ENCODE measurements around the gene SUGP2.

The SUGP2 gene

DNA sequence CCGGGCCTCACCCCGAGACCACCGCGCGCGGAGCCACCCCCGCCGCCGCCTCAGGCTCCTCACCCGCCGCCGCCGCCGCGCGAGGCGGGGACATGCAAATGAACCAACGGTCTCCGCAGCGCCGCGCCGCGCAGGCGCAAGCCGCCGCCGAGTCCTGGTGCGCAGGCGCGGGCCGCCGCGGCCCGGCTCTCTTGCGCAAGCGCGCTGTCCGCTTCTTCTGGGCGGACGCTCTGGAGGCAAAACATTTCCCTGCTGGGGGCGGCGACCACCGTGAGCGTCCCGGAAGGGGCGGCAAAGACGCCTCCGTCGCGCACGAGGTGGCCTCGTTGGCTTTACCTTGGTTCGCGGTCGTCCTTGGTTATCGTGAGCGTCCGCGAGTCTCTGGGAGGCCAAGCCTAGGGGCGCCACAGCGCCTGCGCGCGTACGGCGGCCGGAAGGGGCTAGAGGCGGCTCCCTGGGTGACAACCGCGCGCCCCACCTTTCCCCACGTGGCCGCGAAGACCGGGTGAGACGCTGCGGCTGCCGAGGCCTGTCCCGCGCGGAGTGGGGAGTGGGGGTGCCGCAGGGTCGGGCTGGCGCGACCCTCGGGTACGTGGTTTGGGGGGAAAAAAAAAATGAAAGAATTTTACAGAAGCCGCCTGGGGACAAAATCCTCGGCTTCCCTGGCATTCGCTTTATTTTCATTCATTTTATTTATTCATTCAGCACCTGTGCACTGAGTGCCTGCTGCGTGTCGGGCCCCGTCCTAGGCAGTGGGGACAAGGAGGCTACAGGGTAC lies at the start of gene SUGP2, which contains the start of gene ARMC6:
TSS of gene SUGP2 (minus strand) at position 92 of the 778 bp plus-strand sequence. CDS start 2,446 bp downstream, outside the sequence.
TSS of gene ARMC6 (plus strand) at position 178 of the 778 bp plus-strand sequence. CDS start 607 bp downstream, outside the sequence.
- Histone ChIP-seq H3K36me3 (ENCODE audit: insufficient read depth, low read length) (peaks cover 17% of the 10 kb centered on the region), H3K4me3 (ENCODE audit: low read depth in 1 of 2, low read length in 2 of 2) (peak within 1 kb of the TSS; percentile 80 to 84), H3K27me3 (ENCODE audit: control insufficient read depth in 1 of 2, insufficient read depth in 2 of 2, low read length in 2 of 2) (no peaks in the 10 kb centered on the region), H3K27ac (ENCODE audit: low read depth, low read length) (peak within 1 kb of the TSS; percentile 82), H3K9ac (ENCODE audit: low read length) (peak within 1 kb of the TSS; percentile 74), H3K4me1 (ENCODE audit: insufficient read depth, low read length) (peaks cover 22% of the 10 kb centered on the region), H3K9me3 (ENCODE audit: low read length) (no peaks in the 10 kb centered on the region)

DNA sequence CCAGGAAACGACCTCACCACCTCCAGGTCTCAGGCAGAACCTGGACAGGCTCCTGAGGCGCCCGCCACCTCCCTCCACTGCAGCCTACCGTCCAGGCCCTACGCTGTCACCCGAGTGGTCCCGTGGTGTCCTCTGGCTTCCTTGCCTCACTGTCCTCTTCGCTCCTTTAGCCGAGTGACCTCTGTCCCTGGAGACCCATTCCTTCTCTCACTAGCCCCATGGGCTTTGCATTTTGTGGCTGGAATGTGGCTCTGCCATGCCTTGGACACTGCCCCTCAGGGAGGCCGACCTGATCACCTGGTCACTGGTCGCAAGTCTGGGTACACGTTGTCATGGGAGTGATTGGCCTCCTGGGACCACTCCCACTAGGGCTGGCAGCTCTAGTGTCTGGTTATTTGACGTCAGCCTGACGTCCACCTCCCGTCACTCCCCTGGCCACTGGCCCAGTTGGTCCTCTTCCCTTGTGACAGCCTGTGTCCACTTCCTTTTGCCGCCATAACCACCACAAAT lies 48.4 kb upstream of the SUGP2 start:
- Histone ChIP-seq H3K9me3 (ENCODE audit: low read length) (no peaks in the 10 kb centered on the region), H3K36me3 (ENCODE audit: insufficient read depth, low read length) (no peaks in the 10 kb centered on the region), H3K27me3 (ENCODE audit: control insufficient read depth in 1 of 2, insufficient read depth in 2 of 2, low read length in 2 of 2) (no peaks in the 10 kb centered on the region), H3K4me3 (ENCODE audit: low read depth in 1 of 2, low read length in 2 of 2) (no peak overlapping the region), H3K9ac (ENCODE audit: low read length) (no peak overlapping the region), H3K4me1 (ENCODE audit: insufficient read depth, low read length) (no peaks in the 10 kb centered on the region), H3K27ac (ENCODE audit: low read depth, low read length) (no peak overlapping the region)

DNA sequence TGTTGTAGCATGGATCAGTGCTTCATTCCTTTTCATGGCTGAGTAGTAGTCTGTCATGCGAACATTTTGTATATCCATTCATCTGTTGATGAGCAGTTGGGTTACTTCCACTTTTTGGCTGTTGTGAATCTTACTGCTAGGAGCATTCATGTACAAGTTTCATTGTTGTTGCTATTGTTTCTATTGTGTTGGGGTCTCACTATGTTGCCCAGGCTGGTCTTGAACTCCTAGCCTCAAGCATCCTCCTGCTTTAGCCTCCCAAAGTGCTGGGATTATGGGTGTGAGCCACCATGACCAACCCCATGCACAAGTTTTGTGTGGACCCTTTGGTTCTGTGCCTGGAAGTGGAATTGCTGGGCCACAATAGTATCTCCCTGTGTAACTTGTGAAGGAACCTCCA lies 46.3 kb upstream of the SUGP2 start:
- Histone ChIP-seq H3K27me3 (ENCODE audit: control insufficient read depth in 1 of 2, insufficient read depth in 2 of 2, low read length in 2 of 2) (no peaks in the 10 kb centered on the region), H3K9ac (ENCODE audit: low read length) (no peak overlapping the region), H3K27ac (ENCODE audit: low read depth, low read length) (no peak overlapping the region), H3K4me3 (ENCODE audit: low read depth in 1 of 2, low read length in 2 of 2) (no peak overlapping the region), H3K36me3 (ENCODE audit: insufficient read depth, low read length) (no peaks in the 10 kb centered on the region), H3K4me1 (ENCODE audit: insufficient read depth, low read length) (no peaks in the 10 kb centered on the region), H3K9me3 (ENCODE audit: low read length) (no peaks in the 10 kb centered on the region)

DNA sequence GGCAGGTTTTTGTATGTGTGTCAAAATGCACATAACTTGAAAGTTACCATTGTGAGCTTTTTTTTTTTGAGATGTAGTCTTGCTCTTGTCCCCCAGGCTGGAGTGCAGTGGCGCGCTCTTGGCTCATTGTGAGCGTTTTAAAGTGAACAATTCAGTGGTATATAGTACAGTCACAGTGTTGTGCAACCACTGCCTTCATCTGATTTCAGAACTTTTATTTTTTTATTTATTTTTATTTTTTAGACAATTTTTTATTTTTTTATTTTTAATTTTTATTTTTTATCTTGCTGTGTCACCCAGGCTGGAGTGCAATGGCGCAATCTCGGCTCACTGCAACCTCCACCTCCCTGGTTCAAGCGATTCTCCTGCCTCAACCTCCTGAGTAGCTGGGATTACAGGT lies 45.5 kb upstream of the SUGP2 start:
- Histone ChIP-seq H3K9ac (ENCODE audit: low read length) (no peak overlapping the region), H3K9me3 (ENCODE audit: low read length) (no peaks in the 10 kb centered on the region), H3K27ac (ENCODE audit: low read depth, low read length) (no peak overlapping the region), H3K4me3 (ENCODE audit: low read depth in 1 of 2, low read length in 2 of 2) (no peak overlapping the region), H3K4me1 (ENCODE audit: insufficient read depth, low read length) (no peaks in the 10 kb centered on the region), H3K36me3 (ENCODE audit: insufficient read depth, low read length) (no peaks in the 10 kb centered on the region), H3K27me3 (ENCODE audit: control insufficient read depth in 1 of 2, insufficient read depth in 2 of 2, low read length in 2 of 2) (no peaks in the 10 kb centered on the region)

DNA sequence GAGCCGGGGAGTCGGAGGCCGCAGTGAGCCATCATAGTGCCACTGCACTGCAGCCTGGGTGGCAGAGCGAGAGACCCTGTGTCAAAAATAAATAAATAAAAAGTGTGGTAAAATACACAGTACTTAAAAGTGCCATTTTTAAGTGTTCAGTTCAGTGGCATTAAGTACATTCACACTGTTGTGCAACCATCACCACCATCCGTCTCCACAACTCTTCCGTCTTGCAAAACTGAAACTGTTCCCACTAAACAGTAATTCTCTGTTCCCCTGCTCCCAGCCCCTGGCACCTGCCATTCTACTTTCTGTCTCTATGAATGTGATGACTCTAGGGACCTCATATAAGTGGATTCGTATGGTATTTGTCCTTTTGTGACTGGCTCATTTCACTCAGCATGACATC lies 43.8 kb upstream of the SUGP2 start:
- H3K36me3 ChIP-seq (ENCODE audit: insufficient read depth, low read length): no peaks in the 10 kb centered on the region
- H3K27ac ChIP-seq (ENCODE audit: low read depth, low read length): no peak overlapping the region
- H3K27me3 ChIP-seq (ENCODE audit: control insufficient read depth in 1 of 2, insufficient read depth in 2 of 2, low read length in 2 of 2): no peaks in the 10 kb centered on the region
- no peak overlapping the region for H3K4me3 ChIP-seq (ENCODE audit: low read depth in 1 of 2, low read length in 2 of 2)
- H3K9ac ChIP-seq (ENCODE audit: low read length): no peak overlapping the region
- H3K4me1 ChIP-seq (ENCODE audit: insufficient read depth, low read length): no peaks in the 10 kb centered on the region
- no peaks in the 10 kb centered on the region for H3K9me3 ChIP-seq (ENCODE audit: low read length)

DNA sequence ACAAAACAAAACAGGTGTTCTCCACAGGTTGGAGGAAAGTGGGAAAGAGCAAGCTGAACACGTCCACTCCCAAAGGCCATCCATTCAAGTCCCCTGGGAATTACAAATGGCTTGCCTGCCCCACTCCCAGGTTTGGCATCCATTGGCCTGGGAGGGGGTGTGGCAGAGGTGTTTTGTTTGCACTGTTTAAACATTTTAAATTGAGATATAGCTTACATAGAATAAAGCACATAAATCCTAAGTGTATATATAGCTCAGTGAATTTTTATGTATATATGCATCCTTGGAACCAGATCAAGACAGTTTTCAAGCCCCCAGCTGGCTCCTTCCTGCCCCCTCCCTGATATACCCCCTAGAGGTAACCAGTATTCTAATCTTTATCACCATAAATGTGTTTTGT lies 43.2 kb upstream of the SUGP2 start:
- H3K9me3 ChIP-seq (ENCODE audit: low read length): no peaks in the 10 kb centered on the region
- H3K27me3 ChIP-seq (ENCODE audit: control insufficient read depth in 1 of 2, insufficient read depth in 2 of 2, low read length in 2 of 2): no peaks in the 10 kb centered on the region
- no peaks in the 10 kb centered on the region for H3K36me3 ChIP-seq (ENCODE audit: insufficient read depth, low read length)
- H3K9ac ChIP-seq (ENCODE audit: low read length): no peak overlapping the region
- no peaks in the 10 kb centered on the region for H3K4me1 ChIP-seq (ENCODE audit: insufficient read depth, low read length)
- H3K4me3 ChIP-seq (ENCODE audit: low read depth in 1 of 2, low read length in 2 of 2): no peak overlapping the region
- H3K27ac ChIP-seq (ENCODE audit: low read depth, low read length): no peak overlapping the region

DNA sequence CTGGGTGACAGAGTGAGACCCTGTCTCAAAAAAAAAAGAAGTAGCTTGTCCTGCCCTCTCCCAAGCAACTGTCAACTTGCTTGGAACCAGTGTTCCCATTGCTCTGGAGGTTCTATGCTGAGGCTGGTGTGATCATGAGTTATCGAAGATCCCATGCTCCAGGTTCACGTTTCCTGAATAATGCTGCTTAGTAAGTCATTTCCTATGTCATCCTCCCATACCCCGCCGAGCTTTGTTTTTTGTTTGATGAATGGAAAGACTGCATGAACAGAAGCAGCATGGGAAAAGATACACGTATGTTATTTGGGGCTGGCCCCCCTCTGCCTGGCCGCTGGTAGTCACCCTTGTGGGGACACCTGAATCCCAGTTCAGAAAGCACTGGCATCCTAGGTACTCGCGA lies 41.8 kb upstream of the SUGP2 start:
- Histone ChIP-seq H3K27me3 (ENCODE audit: control insufficient read depth in 1 of 2, insufficient read depth in 2 of 2, low read length in 2 of 2) (no peaks in the 10 kb centered on the region), H3K27ac (ENCODE audit: low read depth, low read length) (no peak overlapping the region), H3K4me3 (ENCODE audit: low read depth in 1 of 2, low read length in 2 of 2) (no peak overlapping the region), H3K4me1 (ENCODE audit: insufficient read depth, low read length) (no peaks in the 10 kb centered on the region), H3K9me3 (ENCODE audit: low read length) (no peaks in the 10 kb centered on the region), H3K36me3 (ENCODE audit: insufficient read depth, low read length) (no peaks in the 10 kb centered on the region), H3K9ac (ENCODE audit: low read length) (no peak overlapping the region)

DNA sequence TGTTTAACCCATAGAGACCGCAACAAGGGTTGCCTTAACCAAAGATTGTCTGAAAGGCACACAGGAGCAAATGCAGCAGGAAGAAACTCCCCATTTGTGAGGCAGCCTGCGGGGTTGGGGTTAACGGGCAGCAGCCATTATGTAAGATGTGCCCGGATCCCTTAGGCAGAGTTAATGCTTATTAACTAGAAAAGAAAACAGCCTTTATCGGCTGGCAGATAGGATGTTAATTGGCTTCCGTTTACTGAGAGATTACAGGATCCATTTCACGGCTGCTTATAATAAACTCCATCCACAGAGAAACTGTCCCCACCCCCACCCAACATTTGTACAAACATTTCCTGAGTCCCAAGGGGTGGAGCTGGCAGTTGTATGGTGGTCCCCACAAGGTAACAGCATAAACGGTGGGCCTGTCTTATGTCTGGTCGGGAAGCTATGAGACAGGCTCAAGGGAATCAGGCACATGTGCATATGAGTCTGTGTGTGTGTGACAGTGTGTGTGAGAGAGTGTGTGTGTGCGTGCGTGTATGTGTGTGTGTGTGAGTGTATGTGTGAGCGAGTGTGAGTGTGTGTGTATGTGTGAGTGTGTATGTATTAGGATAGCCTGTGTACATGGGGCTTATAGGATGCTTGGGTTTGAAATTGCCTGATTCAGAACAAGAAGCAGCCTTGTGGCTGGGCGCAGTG lies 41.0 kb upstream of the SUGP2 start:
- no peak overlapping the region for H3K9ac ChIP-seq (ENCODE audit: low read length)
- H3K9me3 ChIP-seq (ENCODE audit: low read length): no peaks in the 10 kb centered on the region
- no peaks in the 10 kb centered on the region for H3K27me3 ChIP-seq (ENCODE audit: control insufficient read depth in 1 of 2, insufficient read depth in 2 of 2, low read length in 2 of 2)
- H3K27ac ChIP-seq (ENCODE audit: low read depth, low read length): no peak overlapping the region
- no peaks in the 10 kb centered on the region for H3K36me3 ChIP-seq (ENCODE audit: insufficient read depth, low read length)
- peaks cover under 1% of the 10 kb centered on the region for H3K4me1 ChIP-seq (ENCODE audit: insufficient read depth, low read length)
- H3K4me3 ChIP-seq (ENCODE audit: low read depth in 1 of 2, low read length in 2 of 2): no peak overlapping the region

DNA sequence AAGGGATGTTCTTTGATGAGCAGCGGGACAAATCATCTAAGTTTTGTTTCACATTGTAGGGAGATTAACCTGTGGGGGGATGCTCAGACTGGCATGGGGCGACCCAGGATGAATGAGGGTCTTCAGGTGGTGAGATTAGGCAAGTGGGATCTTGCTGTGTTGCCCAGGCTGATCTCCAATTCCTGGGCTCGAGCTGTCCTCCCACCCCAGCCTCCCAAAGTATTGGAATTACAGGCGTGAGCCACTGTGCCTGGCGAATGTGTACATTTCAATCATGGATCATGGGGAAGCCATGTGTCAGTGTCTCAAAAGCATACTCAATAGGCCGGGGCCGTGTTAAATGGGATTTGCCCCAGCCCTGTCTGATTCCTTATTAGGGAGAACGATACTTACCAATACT lies 38.6 kb upstream of the SUGP2 start:
- no peaks in the 10 kb centered on the region for H3K9me3 ChIP-seq (ENCODE audit: low read length)
- no peak overlapping the region for H3K9ac ChIP-seq (ENCODE audit: low read length)
- no peak overlapping the region for H3K27ac ChIP-seq (ENCODE audit: low read depth, low read length)
- no peaks in the 10 kb centered on the region for H3K27me3 ChIP-seq (ENCODE audit: control insufficient read depth in 1 of 2, insufficient read depth in 2 of 2, low read length in 2 of 2)
- H3K36me3 ChIP-seq (ENCODE audit: insufficient read depth, low read length): no peaks in the 10 kb centered on the region
- H3K4me1 ChIP-seq (ENCODE audit: insufficient read depth, low read length): peaks cover 5% of the 10 kb centered on the region
- H3K4me3 ChIP-seq (ENCODE audit: low read depth in 1 of 2, low read length in 2 of 2): no peak overlapping the region

DNA sequence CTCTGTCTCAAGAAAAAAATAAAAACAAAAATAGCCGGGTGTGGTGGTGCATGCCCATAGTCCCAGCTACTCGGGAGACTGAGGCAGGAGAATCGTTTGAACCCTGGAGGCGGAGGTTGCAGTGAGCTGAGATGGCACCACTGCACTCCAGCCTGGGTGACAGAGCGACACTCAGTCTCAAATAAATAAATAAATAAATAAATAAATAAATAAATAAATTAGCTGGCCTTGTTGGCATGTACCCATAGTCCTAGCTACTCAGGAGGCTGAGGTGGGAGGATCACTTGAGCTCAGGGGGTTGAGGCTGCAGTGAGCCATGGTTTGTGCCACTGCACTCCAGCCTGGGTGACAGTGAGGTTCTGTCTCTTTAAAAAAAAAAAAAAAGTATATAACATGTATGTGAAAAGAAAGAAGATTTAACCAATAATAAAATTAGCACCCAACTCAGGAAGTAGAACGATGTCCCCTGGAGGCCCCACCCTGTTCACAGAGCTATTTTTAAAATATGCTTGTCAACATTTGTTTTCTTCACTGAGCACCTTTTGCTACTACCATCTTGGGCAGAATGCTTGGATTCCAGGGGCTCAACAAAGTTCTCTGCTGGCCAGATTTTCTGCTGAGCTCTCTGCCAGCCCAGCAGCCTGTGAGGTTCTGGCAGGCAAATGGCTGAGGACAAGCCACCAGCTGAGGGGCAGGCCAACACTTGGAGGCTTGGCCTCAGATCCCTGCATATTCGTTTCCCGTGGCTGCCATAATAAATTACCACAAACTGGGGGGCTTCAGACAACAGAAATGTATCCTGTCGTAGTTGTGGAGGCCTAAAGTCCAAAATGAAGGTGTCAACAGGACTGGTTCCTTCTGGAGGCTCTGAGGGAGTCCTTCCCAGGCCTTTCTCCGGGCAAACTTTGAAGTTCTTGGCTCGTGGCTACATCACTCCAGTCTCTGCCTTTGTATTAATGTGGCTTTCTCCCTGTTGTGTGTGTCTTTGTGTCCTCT lies 35.6 kb upstream of the SUGP2 start:
- Histone ChIP-seq H3K27me3 (ENCODE audit: control insufficient read depth in 1 of 2, insufficient read depth in 2 of 2, low read length in 2 of 2) (no peaks in the 10 kb centered on the region), H3K36me3 (ENCODE audit: insufficient read depth, low read length) (no peaks in the 10 kb centered on the region), H3K9me3 (ENCODE audit: low read length) (no peaks in the 10 kb centered on the region), H3K27ac (ENCODE audit: low read depth, low read length) (no peak overlapping the region), H3K4me3 (ENCODE audit: low read depth in 1 of 2, low read length in 2 of 2) (no peak overlapping the region), H3K9ac (ENCODE audit: low read length) (no peak overlapping the region), H3K4me1 (ENCODE audit: insufficient read depth, low read length) (peaks cover 18% of the 10 kb centered on the region)
